Stimulated activated CD4-positive, alpha-beta T cell treated with anti-CD3 and anti-CD28 coated beads, Interleukin-1b, Interleukin-23, amount 100 ng/mL, for 1 hour (primary cell): Measurements from ENCODE around the gene PPP2R2C.
A peak's percentile ranks its signal among the peaks of the same experiment; 100 is the strongest.

Experiments used
- DNase-seq, 2 donors: peaks; one replicate each; pipeline ENCODE4 v3.0.0-alpha.2; 2020; ENCODE audit warnings: low read depth in 2 of 2

The PPP2R2C gene

GRCh38 chr4:6332042-6332668 is 140.3 kb downstream of the PPP2R2C start:
- DNase-seq = no peak

- DNase-seq = no peak
Measured at GRCh38 chr4:6331468-6331867, 140.9 kb downstream of the PPP2R2C start.

GRCh38 chr4:6331018-6331417 is 141.4 kb downstream of the PPP2R2C start:
- DNase-seq = no peak

GRCh38 chr4:6330384-6330767 is 142.0 kb downstream of the PPP2R2C start:
- DNase-seq = no peak

- no peak for DNase-seq
Measured at GRCh38 chr4:6329478-6330383, 142.7 kb downstream of the PPP2R2C start.

- no peak for DNase-seq
Measured at GRCh38 chr4:6328526-6328925, 143.9 kb downstream of the PPP2R2C start.

GRCh38 chr4:6327220-6327917 is 145.0 kb downstream of the PPP2R2C start:
- peak; percentile 48 to 63 for DNase-seq

GRCh38 chr4:6326312-6327060 is 145.9 kb downstream of the PPP2R2C start:
- no peak for DNase-seq

GRCh38 chr4:6325788-6326290 is 146.6 kb downstream of the PPP2R2C start:
- DNase-seq = no peak

GRCh38 chr4:6324999-6325787 is 147.2 kb downstream of the PPP2R2C start:
- DNase-seq = no peak

GRCh38 chr4:6324461-6324998 is 147.9 kb downstream of the PPP2R2C start:
- no peak for DNase-seq

GRCh38 chr4:6322761-6323566 is 149.4 kb downstream of the PPP2R2C start:
- DNase-seq = no peak

- DNase-seq = no peak
Measured at GRCh38 chr4:6322067-6322760, 150.2 kb downstream of the PPP2R2C start.

GRCh38 chr4:6321361-6321760 is 151.1 kb downstream of the PPP2R2C start:
- DNase-seq = no peak

GRCh38 chr4:6320663-6321062 is 151.8 kb downstream of the PPP2R2C start:
- no peak for DNase-seq

- no peak for DNase-seq
Measured at GRCh38 chr4:6319530-6320150, 152.8 kb downstream of the PPP2R2C start.

GRCh38 chr4:6318206-6318605 is 154.2 kb downstream of the PPP2R2C start:
- no peak for DNase-seq

GRCh38 chr4:6316461-6317003 is 155.9 kb downstream of the PPP2R2C start:
- DNase-seq = no peak
